ENCODE results near the gene SESN1.

Gene SESN1

GRCh38 chr6:109024784-109025183, 69.9 kb downstream of the SESN1 start:
- DNase-seq = no peak

DNA sequence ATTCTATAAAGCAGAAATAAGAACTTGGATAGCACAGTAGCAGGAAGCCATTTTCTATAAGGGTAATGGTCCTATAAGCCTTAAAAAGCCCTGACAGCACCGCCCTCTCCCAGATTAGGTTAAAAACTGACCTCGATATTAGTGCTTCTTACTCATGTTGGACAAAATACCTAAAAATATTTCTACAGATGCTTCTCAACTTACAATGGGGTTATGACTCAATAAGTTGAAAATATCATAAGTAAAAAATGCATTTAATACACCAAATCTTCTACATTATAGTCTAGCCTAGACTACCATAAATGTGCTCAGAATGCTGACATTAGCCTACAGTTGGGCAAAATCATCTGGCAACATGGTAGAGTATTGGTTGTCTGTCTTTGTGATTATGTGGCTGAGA, 70.3 kb downstream of the SESN1 start:
- no peak for DNase-seq

DNA sequence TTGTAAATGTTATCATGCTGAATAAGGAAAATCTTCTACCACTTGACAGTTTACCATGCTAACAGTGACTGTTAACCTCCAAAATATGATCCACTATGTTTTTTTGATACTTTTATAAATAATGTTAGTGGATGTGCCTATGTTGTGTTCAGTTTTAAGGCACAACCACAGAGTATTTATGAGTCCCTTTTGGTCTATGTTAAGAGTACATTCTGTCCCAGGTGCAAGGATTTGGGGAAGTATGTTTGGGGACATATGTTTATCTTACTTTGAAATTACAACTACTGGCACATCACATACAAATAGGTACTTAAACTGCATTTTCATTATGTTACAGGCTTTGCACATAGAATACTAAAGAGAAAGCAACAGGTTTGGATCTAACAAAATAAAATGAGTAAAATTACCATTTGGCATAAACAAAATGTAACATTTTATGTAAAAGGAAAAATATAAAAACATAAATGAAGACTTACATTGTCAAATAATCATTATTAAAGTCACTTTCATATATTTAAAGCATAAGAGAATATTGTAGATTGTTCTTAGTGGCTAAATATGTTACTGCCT, 71.2 kb downstream of the SESN1 start:
- no peak for DNase-seq

GRCh38 chr6:109021870-109022269, 72.8 kb downstream of the SESN1 start:
- DNase-seq = no peak

GRCh38 chr6:109019911-109020310, 74.7 kb downstream of the SESN1 start:
- no peak for DNase-seq

DNA sequence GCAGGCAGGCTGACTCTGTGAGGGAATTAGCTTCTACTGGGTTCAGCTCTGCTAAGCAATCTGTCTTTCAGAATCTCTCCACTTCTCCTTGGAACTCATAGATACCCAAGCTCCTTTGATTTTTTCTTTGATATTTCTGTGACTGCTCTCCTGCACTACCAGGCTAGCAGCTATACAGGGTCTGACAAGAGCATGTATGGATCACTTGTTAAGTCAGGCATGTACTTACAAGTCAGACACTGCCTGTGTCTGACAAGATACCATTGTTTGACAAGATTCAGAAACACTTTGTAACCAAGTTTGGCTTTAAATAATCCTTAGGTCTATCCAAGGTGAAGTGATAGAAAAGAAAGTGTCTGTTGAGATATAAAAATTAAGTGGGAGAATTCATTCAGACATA, 79.5 kb downstream of the SESN1 start:
- no peak for DNase-seq

DNA sequence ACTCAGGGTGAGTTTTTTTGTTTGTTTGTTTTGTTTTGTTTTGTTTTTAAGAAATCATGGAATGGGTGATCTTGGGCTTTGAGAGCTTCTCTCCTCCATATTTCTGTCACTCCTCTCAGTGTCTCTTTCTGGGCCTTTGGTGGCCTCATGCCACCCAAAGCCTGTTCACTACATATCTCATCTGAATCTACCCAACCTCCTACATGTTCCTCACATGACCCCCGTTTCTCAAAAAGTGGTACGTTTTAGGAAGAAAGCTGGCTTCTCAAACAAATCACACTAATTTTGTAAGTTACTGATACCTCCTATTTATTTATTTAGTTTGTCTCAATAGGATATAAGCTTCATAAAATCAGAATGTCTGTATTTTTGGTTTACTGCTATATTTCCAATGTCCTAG, 80.0 kb downstream of the SESN1 start:
- DNase-seq = no peak

GRCh38 chr6:109013656-109014305, 80.9 kb downstream of the SESN1 start:
- DNase-seq = no peak

- DNase-seq = no peak
Observed at GRCh38 chr6:109010705-109011102, 83.9 kb downstream of the SESN1 start.

- DNase-seq = no peak
Observed at GRCh38 chr6:109009962-109010704, 84.5 kb downstream of the SESN1 start.

- peak; percentile 21 for DNase-seq
Observed at GRCh38 chr6:109009236-109009961, 85.2 kb downstream of the SESN1 start.

- DNase-seq = peak; percentile 71
Observed at GRCh38 chr6:109008537-109009235, 86.0 kb downstream of the SESN1 start.

DNA sequence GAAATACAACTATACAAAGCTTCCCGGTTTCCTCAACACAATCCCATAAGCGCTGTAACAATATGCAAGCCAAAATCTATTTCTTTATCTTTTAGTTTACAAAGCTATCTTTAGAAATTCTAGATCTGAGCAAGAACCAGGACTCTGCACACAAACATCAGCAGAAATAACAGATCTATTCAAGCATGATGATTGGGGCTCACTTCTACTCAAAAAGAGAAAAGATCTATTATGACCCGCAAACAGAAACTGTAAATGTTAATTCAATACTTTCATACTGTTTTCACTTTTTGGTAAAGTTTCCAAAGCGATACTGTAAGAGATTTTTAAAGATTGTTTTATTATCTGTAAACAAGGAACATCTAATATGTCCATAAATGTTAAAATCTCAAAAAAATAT, 86.6 kb downstream of the SESN1 start:
- no peak for DNase-seq

DNA sequence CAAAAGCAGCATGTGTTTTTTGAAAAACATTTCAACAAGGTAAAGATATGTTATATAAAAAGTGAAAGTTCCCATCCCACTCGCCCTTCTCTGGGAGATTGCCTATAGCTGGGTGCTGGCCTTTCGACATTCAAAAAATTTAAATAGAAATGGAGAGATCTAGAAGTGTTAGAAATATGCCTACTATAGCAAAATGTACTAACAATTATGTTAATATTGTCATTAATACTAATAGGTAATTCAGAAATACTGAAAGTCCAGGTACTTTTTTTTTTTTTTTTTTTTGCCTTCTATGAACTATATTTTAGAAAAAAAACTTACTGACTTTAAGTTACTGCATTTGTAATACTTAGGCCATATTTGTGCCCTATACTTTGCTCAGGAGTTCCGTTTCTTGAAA, 87.1 kb downstream of the SESN1 start:
- no peak for DNase-seq

GRCh38 chr6:109006818-109007217, 87.8 kb downstream of the SESN1 start:
- no peak for DNase-seq

GRCh38 chr6:109002882-109003281, 91.8 kb downstream of the SESN1 start:
- no peak for DNase-seq

DNA sequence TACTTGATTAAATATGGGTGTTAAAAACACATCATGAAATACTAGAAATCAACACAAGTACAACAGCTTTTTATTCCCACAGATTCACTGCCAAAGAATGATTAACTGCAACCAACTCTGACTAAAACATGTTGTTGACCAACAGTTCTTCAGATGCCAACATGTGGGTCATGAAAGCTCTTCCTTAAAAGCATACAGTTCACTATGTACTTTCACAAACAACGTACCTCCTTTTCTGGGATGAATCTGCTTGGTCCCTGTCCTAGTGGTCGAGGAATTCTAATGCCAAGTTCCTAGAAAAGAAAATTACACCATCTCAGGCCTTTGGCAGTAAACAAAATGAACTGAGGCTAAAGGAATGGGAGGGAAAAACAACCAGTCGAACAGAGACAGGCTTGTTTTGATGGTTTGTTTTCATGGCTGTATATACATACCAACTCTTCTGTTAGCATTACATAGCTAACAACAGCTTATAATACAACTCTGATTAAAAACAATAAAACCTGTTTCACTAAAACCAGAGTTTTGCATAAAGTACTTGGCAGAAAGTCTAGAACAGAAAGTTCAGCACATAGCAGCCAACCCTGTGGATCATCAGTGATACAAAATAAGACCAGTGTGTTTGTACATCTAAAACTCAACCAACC, 92.5 kb downstream of the SESN1 start:
- DNase-seq = no peak

GRCh38 chr6:109001291-109001894, 93.3 kb downstream of the SESN1 start:
- DNase-seq = no peak

- no peak for DNase-seq
Observed at GRCh38 chr6:109000289-109000688, 94.4 kb downstream of the SESN1 start.

DNA sequence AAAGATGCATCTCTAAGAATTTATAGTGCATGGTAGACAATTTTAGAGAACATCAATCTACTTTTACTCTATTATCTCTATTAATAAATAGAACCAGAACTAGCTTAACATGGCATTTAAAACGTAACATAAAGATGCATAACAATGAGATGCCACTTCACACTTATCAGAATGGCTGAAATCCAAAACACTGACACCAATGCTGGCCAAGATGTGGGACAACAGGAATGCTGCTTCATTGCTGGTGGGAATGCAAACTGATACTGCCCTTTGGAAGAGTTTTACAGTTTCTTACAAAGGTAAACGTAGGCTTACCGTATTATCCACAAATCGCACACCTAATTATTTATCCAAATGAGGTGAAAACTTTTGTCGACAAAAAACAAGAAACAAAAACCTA, 95.2 kb downstream of the SESN1 start:
- DNase-seq = no peak

- no peak for DNase-seq
Observed at GRCh38 chr6:108998485-108998884, 96.2 kb downstream of the SESN1 start.

DNA sequence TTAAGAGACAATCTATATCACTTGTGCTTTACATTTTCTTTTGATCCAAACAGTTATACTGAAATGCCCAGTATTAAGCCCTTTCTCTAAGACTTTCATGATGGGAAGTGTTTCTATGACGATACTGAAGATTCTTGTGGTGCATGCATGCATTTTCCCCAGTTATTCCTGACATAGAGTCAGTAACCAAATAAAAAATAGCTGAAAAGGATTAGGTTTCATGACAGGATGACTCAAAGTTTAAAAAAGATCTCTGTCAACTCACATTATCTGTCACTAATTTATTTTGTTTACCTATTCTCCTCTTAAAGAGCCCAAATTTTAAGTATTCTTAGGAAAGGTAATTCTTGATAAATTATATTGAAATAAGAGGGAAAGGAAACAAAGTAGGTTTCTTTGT, 98.4 kb downstream of the SESN1 start:
- DNase-seq = no peak

All from SHP77 treated with DMSO at 0.1 percent for 48 hours (cell line).